ENCODE measurements around the gene MAL. TPM values are rescaled to one million over a fixed set of nuclear protein-coding genes. Genes with fewer than 3 reads are reported as not detected.

MAL gene
- total and polyA plus RNA-seq, 2 of the 8 experiments (the other 6 are each of a cell fraction or from before 2014, with no cell fraction given): not detected

GRCh38 chr2:94982156-94982555, 43.4 kb upstream of the MAL start:
- H2BK120ac ChIP-seq (replicated peaks; ENCODE audit: low read depth, low read length): no peak overlapping the region
- no peak overlapping the region for H2BK20ac ChIP-seq (ENCODE audit: low read length)
- no peak overlapping the region for H3K56ac ChIP-seq (replicated peaks; ENCODE audit: insufficient read length, low read depth, low read length)
- H4K91ac ChIP-seq (replicated peaks; ENCODE audit: insufficient read length, low read length): no peak overlapping the region
- H3K79me1 ChIP-seq (ENCODE audit: low read depth, low read length): no peaks in the 10 kb centered on the region
- H3K14ac ChIP-seq (ENCODE audit: insufficient read length): no peak overlapping the region
- no peak overlapping the region for H4K8ac ChIP-seq (ENCODE audit: extremely low read depth, insufficient read depth, low read length)
- no peak overlapping the region for H4K5ac ChIP-seq (ENCODE audit: insufficient read length, low read depth, low read length)
- H3K4ac ChIP-seq (replicated peaks; ENCODE audit: insufficient read length, low read depth, low read length): no peak overlapping the region
- no peak overlapping the region for H3K18ac ChIP-seq (ENCODE audit: extremely low read depth, low read length)
- no peaks in the 10 kb centered on the region for H3K79me2 ChIP-seq (ENCODE audit: control insufficient read depth in 1 of 2, insufficient read depth in 2 of 2, low read length in 2 of 2)
- POLR2A ChIA-PET (ENCODE audit: partially characterized antibody): no interaction called here
- H3K9me3 ChIP-seq (ENCODE audit: insufficient read depth in 2 of 2, low read depth in 1 of 2, low read length in 1 of 2): peaks cover 66 to 90% of the 10 kb centered on the region in 2 experiments
- H3K4me1 ChIP-seq (replicated peaks in 1 of 4; ENCODE audit: control insufficient read depth in 3 of 4, insufficient read depth in 4 of 4, low read length in 3 of 4): no peaks in the 10 kb centered on the region
- no peak overlapping the region for H2AK5ac ChIP-seq (ENCODE audit: low read depth, low read length)
- TF ChIP-seq POLR2AphosphoS5 (IDR thresholded peaks at IDR 0.05; ENCODE audit: low read depth, low read length) (no peak), JUND (IDR thresholded peaks at IDR 0.05; ENCODE audit: low read length) (no peak), RXRA (IDR thresholded peaks at IDR 0.05; ENCODE audit: insufficient read depth, low read depth, low read length) (no peak), USF2 (IDR thresholded peaks at IDR 0.05; ENCODE audit: low read length) (no peak), TAF7 (optimal IDR thresholded peaks at IDR 0.05; ENCODE audit: borderline replicate concordance, low read depth, low read length) (no peak), POU5F1 (IDR thresholded peaks at IDR 0.05; ENCODE audit: low read depth, low read length) (no peak), BCL11A (IDR thresholded peaks at IDR 0.05; ENCODE audit: low read depth in 2 of 2, low read length in 2 of 2) (no peak), SP2 (IDR thresholded peaks at IDR 0.05; ENCODE audit: low read length) (no peak), SIRT6 (IDR thresholded peaks at IDR 0.05; ENCODE audit: low read length) (no peak)
- H4K20me1 ChIP-seq (replicated peaks in 1 of 2; ENCODE audit: control insufficient read depth in 1 of 2, insufficient read depth in 2 of 2, low read length in 2 of 2): no peaks in the 10 kb centered on the region
- H3K27me3 ChIP-seq (replicated peaks in 1 of 4; ENCODE audit: control insufficient read depth in 3 of 4, extremely low read depth in 1 of 4, insufficient read depth in 3 of 4, low read length in 3 of 4): no peaks in the 10 kb centered on the region; a peak in 1 of 7 replicates
- H3K4me3 ChIP-seq (ENCODE audit: extremely low read depth in 1 of 4, insufficient read depth in 2 of 4, low read depth in 3 of 4, low read length in 4 of 4): no peak overlapping the region
- H3K23me2 ChIP-seq (ENCODE audit: low read depth, low read length): no peaks in the 10 kb centered on the region
- FAIRE-seq (no peak), DNase-seq (ENCODE audit: low read depth in 1 of 2, low spot score in 2 of 2) (no peak)
- no peak overlapping the region for H2AFZ ChIP-seq (ENCODE audit: low read length)
- H3K27ac ChIP-seq (ENCODE audit: low read depth, low read length): no peak overlapping the region
- no peak overlapping the region for H2BK12ac ChIP-seq (ENCODE audit: low read depth, low read length)
- no peaks in the 10 kb centered on the region for H3K36me3 ChIP-seq (ENCODE audit: control insufficient read depth in 2 of 4, insufficient read depth in 4 of 4, low read length in 3 of 4)
- no peak overlapping the region for H2BK5ac ChIP-seq (ENCODE audit: low read depth, low read length)
- H3K9ac ChIP-seq (replicated peaks in 1 of 4; ENCODE audit: extremely low read depth in 1 of 4, low read depth in 3 of 4, low read length in 3 of 4): no peak overlapping the region
- H2BK15ac ChIP-seq (ENCODE audit: low read length): no peak overlapping the region
- 71% methylated on average over 5 of the region's 6 CpGs; no CpG with 5 or more reads in 1 of the 2 experiments for WGBS, 2 experiments (ENCODE audit: extremely low coverage in 1 of 2, insufficient coverage in 1 of 2, insufficient read length in 1 of 2, insufficient replicate concordance in 2 of 2, low coverage in 1 of 2, low lambda C conversion rate in 2 of 2, missing lambda C conversion rate in 1 of 2)
- CTCF ChIA-PET (ENCODE audit: partially characterized antibody): no interaction called here
- H3K4me2 ChIP-seq (ENCODE audit: insufficient read depth in 1 of 2, low read depth in 2 of 2, low read length in 2 of 2): no peak overlapping the region
- no peak overlapping the region for H3K23ac ChIP-seq (ENCODE audit: insufficient read length)

Measured in H1 (cell line).